SK-N-SH (cell line): ENCODE data around the gene ASTN2.

ENCODE experiments used
- CTCF ChIP-seq: fragments of 200-600 bp; sonication (generic); IDR thresholded peaks from 2 replicates; pipeline ENCODE4 v1.6.1; 2017; ENCODE audit warnings: antibody characterized with exemption, mild to moderate bottlenecking, moderate library complexity
- EP300 ChIP-seq, 2 experiments: IDR thresholded peaks; 2 replicates each; pipeline versions ENCODE4 v1.4.0 to v1.6.1; 2012; ENCODE audit warnings: borderline replicate concordance in 1 of 2, low read depth in 1 of 2, low read length in 1 of 2
- EZH2phosphoT487 ChIP-seq: fragments of 200-600 bp; sonication (generic); IDR thresholded peaks from 2 replicates; pipeline ENCODE4 v1.6.1; 2017; ENCODE audit warnings: low read depth, mixed run types, mild to moderate bottlenecking, antibody characterized with exemption, moderate library complexity, borderline replicate concordance
- RFX5 ChIP-seq: IDR thresholded peaks from 2 replicates; pipeline ENCODE4 v1.6.1; 2012; ENCODE audit warnings: mild to moderate bottlenecking, improper control_type of control experiment, low read length

GRCh38 chr9:116544896-116545295 lies 870.0 kb downstream of the ASTN2 start:
- TF ChIP-seq EZH2phosphoT487 (no peak), CTCF (no peak), EP300 (IDR thresholded peaks at IDR 0.05; ENCODE audit: borderline replicate concordance in 1 of 2, low read depth in 1 of 2, low read length in 1 of 2) (no peak), RFX5 (no peak)
